Measurements from ENCODE around the gene SNAPC5.

SNAPC5 gene

GRCh38 chr15:66498501-66499386 lies 1.2 kb upstream of the SNAPC5 start:
- TF ChIP-seq ZBTB7A (IDR thresholded peaks at IDR 0.05; ENCODE audit: low read depth) (no peak), NFIC (IDR thresholded peaks at IDR 0.05) (no peak), REST (IDR thresholded peaks at IDR 0.05; ENCODE audit: low read depth) (no peak), TEAD4 (IDR thresholded peaks at IDR 0.05) (no peak), TAF1 (IDR thresholded peaks at IDR 0.05; ENCODE audit: low read depth) (no peak), CREB1 (IDR thresholded peaks at IDR 0.05; ENCODE audit: low read depth) (no peak), YY1 (IDR thresholded peaks at IDR 0.05; ENCODE audit: low read depth) (no peak)

GRCh38 chr15:66496951-66497501 lies 536 bp downstream of the SNAPC5 start:
- no peak for TF ChIP-seq NFIC (IDR thresholded peaks at IDR 0.05)
- no peak for TF ChIP-seq YY1 (IDR thresholded peaks at IDR 0.05; ENCODE audit: low read depth)
- TF ChIP-seq CREB1 (IDR thresholded peaks at IDR 0.05; ENCODE audit: low read depth): no peak
- TF ChIP-seq RAD21 (IDR thresholded peaks at IDR 0.05; ENCODE audit: low read depth): no peak
- TF ChIP-seq TEAD4 (IDR thresholded peaks at IDR 0.05): no peak
- TF ChIP-seq TCF12 (IDR thresholded peaks at IDR 0.05; ENCODE audit: low read depth): no peak
- TF ChIP-seq EGR1 (IDR thresholded peaks at IDR 0.05): no peak
- no peak for TF ChIP-seq FOXM1 (IDR thresholded peaks at IDR 0.05; ENCODE audit: borderline replicate concordance, low read depth)
- TF ChIP-seq TAF1 (IDR thresholded peaks at IDR 0.05; ENCODE audit: low read depth): no peak
- no peak for TF ChIP-seq MAX (IDR thresholded peaks at IDR 0.05)
- TF ChIP-seq ZBTB7A (IDR thresholded peaks at IDR 0.05; ENCODE audit: low read depth): no peak
- no peak for TF ChIP-seq EP300 (IDR thresholded peaks at IDR 0.05; ENCODE audit: borderline replicate concordance)
- TF ChIP-seq REST (IDR thresholded peaks at IDR 0.05; ENCODE audit: low read depth): no peak
- no peak for TF ChIP-seq CEBPB (IDR thresholded peaks at IDR 0.05)
- no peak for TF ChIP-seq USF1 (IDR thresholded peaks at IDR 0.05)

GRCh38 chr15:66494262-66494661 lies 3.3 kb downstream of the SNAPC5 start:
- no peak for TF ChIP-seq YY1 (IDR thresholded peaks at IDR 0.05; ENCODE audit: low read depth)
- no peak for TF ChIP-seq MAX (IDR thresholded peaks at IDR 0.05)
- no peak for TF ChIP-seq NFIC (IDR thresholded peaks at IDR 0.05)
- no peak for TF ChIP-seq RAD21 (IDR thresholded peaks at IDR 0.05; ENCODE audit: low read depth)
- TF ChIP-seq CREB1 (IDR thresholded peaks at IDR 0.05; ENCODE audit: low read depth): no peak
- no peak for TF ChIP-seq EP300 (IDR thresholded peaks at IDR 0.05; ENCODE audit: borderline replicate concordance)
- TF ChIP-seq TEAD4 (IDR thresholded peaks at IDR 0.05): no peak
- no peak for TF ChIP-seq TCF12 (IDR thresholded peaks at IDR 0.05; ENCODE audit: low read depth)
- no peak for TF ChIP-seq FOXM1 (IDR thresholded peaks at IDR 0.05; ENCODE audit: borderline replicate concordance, low read depth)
- no peak for TF ChIP-seq REST (IDR thresholded peaks at IDR 0.05; ENCODE audit: low read depth)
- TF ChIP-seq USF1 (IDR thresholded peaks at IDR 0.05): no peak
- TF ChIP-seq TAF1 (IDR thresholded peaks at IDR 0.05; ENCODE audit: low read depth): no peak
- TF ChIP-seq CEBPB (IDR thresholded peaks at IDR 0.05): no peak
- TF ChIP-seq ZBTB7A (IDR thresholded peaks at IDR 0.05; ENCODE audit: low read depth): no peak

- TF ChIP-seq EP300 (IDR thresholded peaks at IDR 0.05; ENCODE audit: borderline replicate concordance) (no peak), FOXM1 (IDR thresholded peaks at IDR 0.05; ENCODE audit: borderline replicate concordance, low read depth) (no peak), USF1 (IDR thresholded peaks at IDR 0.05) (no peak), MAX (IDR thresholded peaks at IDR 0.05) (no peak), CREB1 (IDR thresholded peaks at IDR 0.05; ENCODE audit: low read depth) (no peak), TEAD4 (IDR thresholded peaks at IDR 0.05) (no peak), REST (IDR thresholded peaks at IDR 0.05; ENCODE audit: low read depth) (no peak), RAD21 (IDR thresholded peaks at IDR 0.05; ENCODE audit: low read depth) (no peak), TAF1 (IDR thresholded peaks at IDR 0.05; ENCODE audit: low read depth) (no peak), EGR1 (IDR thresholded peaks at IDR 0.05) (no peak), TCF12 (IDR thresholded peaks at IDR 0.05; ENCODE audit: low read depth) (no peak), NFIC (IDR thresholded peaks at IDR 0.05) (no peak)
These were observed 5.7 kb downstream of the SNAPC5 start for GRCh38 chr15:66491846-66492245.

Data from Ishikawa (cell line).